ENCODE measurements around the gene OXCT2. TPM values are rescaled to one million over a fixed set of nuclear protein-coding genes. Genes with fewer than 3 reads are reported as not detected.

OXCT2 gene
- 0.45 and 1.8 TPM in 2 replicates for total RNA-seq (ENCODE audit: low replicate concordance)

DNA sequence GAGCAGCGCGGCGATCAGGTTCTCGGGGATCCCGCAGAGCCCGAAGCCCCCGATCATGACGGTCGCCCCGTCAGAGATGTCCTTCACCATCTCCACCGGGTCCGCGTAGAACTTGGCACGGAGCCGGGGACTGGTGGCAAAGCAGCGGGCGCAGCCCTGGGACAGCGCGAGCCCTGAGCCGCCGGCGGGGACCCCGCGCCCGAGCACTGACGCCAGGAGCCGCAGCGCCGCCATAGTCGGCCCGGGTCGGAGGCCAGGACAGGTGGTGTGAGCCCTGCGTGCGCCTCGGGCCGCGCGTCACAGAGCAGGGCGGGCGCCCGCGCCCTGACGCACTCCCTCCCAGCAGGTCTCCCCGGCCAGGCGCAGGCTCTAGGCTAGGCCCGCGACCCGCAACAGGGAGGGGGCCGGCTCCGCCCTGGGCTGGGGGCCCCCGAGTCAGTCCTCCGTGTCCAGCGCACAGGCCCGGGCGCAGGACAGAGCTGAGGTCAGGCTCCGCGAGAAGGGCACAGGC, at the start of gene OXCT2:
Gene OXCT2, minus strand, starts transcription at position 327 of the 511 bp plus-strand sequence. Its CDS starts 93 bp downstream, at position 234.

DNA sequence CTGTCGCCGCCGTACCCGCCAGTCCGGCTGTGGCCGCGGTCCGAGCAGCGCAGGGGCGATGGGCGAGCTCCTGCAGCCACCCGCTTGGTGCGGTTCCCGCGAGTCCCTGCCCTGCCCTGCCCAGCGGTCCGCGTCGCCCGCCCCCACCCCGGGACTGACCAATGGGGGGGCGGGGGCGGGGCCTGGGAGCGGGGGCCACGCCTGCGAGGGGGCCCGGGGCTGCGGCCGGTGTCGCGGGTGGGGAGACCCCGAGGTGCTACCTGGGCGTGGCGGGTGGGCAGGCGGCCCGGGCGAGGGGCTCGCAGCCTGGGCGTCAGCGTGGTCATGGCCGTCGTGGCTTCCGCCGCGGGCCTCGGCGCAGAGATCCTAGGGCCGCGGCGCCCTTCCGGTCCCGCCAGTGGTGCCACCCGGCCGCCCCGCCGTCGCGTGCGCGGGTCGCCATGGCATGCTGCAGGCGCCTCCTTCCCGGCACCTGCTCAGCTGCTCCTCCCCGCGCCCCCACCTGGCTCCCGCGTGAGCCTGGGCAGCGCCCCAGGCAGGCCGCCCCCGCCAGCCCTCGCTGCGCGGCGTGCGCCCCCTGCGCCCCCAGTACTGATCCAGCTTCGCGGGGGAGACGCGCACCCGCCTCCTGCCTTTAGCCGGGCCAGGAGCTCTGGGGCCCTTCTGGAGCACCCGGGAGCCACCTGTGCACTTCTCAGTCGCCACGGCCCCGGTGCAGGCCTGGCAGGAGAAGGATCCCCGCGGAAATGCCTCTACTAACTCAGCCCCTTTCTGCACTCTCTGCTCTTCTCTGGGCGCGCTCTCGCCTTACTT, 17.8 kb upstream of the OXCT2 start, which contains the start of gene BMP8B:
Gene BMP8B, minus strand, starts transcription at position 108 of the 813 bp plus-strand sequence. CDS start 380 bp downstream, outside the sequence.

GRCh38 chr1:39738622-39739366, 32.4 kb downstream of the OXCT2 start, which contains the start of gene PPIE:
TSS of gene PPIE (plus strand) at chr1:39738882. CDS start at chr1:39738901, 19 bp downstream.

Other genes with a start within 250 kb of the OXCT2 start
- 199 and 204 TPM in 2 replicates for gene PABPC4, start 194.6 kb downstream of the OXCT2 start, total RNA-seq (ENCODE audit: low replicate concordance)
- gene HEYL, start 131.7 kb downstream of the OXCT2 start, total RNA-seq (ENCODE audit: low replicate concordance) = 0.23 TPM in 2 replicates
- not detected in 2 replicates for gene NT5C1A, start 99.2 kb downstream of the OXCT2 start, total RNA-seq (ENCODE audit: low replicate concordance)
- gene HPCAL4, start 79.9 kb downstream of the OXCT2 start, total RNA-seq (ENCODE audit: low replicate concordance) = not detected in 2 replicates
- gene PPIE, start 32.5 kb downstream of the OXCT2 start, total RNA-seq (ENCODE audit: low replicate concordance) = 37.8 and 41.7 TPM in 2 replicates
- under 0.01 TPM in 1 of 2 replicates, not detected in the other for gene BMP8B, start 17.5 kb upstream of the OXCT2 start, total RNA-seq (ENCODE audit: low replicate concordance)
- gene TRIT1, start 112.2 kb upstream of the OXCT2 start, total RNA-seq (ENCODE audit: low replicate concordance) = 19.1 and 20.7 TPM in 2 replicates
- 0.12 and 3.8 TPM in 2 replicates for gene MYCL, start 130.6 kb upstream of the OXCT2 start, total RNA-seq (ENCODE audit: low replicate concordance)
- 1.9 and 2.1 TPM in 2 replicates for gene MFSD2A, start 183.8 kb upstream of the OXCT2 start, total RNA-seq (ENCODE audit: low replicate concordance)